Measurements from ENCODE around the gene TTF1.
A peak's percentile ranks its signal among the peaks of the same experiment; 100 is the strongest.
"Not testable (repeated sequence)": the region's sequence is repeated elsewhere in the genome, so short reads cannot be mapped to it uniquely, and the experiment has no call there.

TTF1 gene

GRCh38 chr9:132384376-132384775 is 22.3 kb downstream of the TTF1 start:
- Mint-ChIP-seq H3K27me3 (ENCODE audit: low read depth, poor library complexity) (no peaks in the 10 kb centered on the region), H3K36me3 (ENCODE audit: low read depth) (peaks cover 54% of the 10 kb centered on the region), H3K9me3 (no peaks in the 10 kb centered on the region), H3K4me3 (no peak overlapping the region), H3K4me1 (no peaks in the 10 kb centered on the region), H3K27ac (no peak overlapping the region)
- no peak for TF ChIP-seq CTCF (IDR thresholded peaks at IDR 0.05)
- DNase-seq: no peak

GRCh38 chr9:132383462-132383883 is 23.2 kb downstream of the TTF1 start:
- peaks cover 52% of the 10 kb centered on the region for H3K36me3 Mint-ChIP-seq (ENCODE audit: low read depth)
- H3K9me3 Mint-ChIP-seq: no peaks in the 10 kb centered on the region
- H3K4me3 Mint-ChIP-seq: no peak overlapping the region
- no peak for TF ChIP-seq CTCF (IDR thresholded peaks at IDR 0.05)
- H3K27me3 Mint-ChIP-seq (ENCODE audit: low read depth, poor library complexity): no peaks in the 10 kb centered on the region
- no peaks in the 10 kb centered on the region for H3K4me1 Mint-ChIP-seq
- no peak for DNase-seq
- H3K27ac Mint-ChIP-seq: no peak overlapping the region

- Mint-ChIP-seq H3K9me3 (no peaks in the 10 kb centered on the region), H3K4me3 (no peak overlapping the region), H3K27me3 (ENCODE audit: low read depth, poor library complexity) (no peaks in the 10 kb centered on the region), H3K4me1 (no peaks in the 10 kb centered on the region), H3K27ac (peak overlapping the region; percentile 77), H3K36me3 (ENCODE audit: low read depth) (peaks cover 41% of the 10 kb centered on the region)
- TF ChIP-seq CTCF (IDR thresholded peaks at IDR 0.05): no peak
- no peak for DNase-seq
These were observed 24.6 kb downstream of the TTF1 start for GRCh38 chr9:132381966-132382541.

- not testable (repeated sequence) for H3K4me1 Mint-ChIP-seq; H3K27me3 Mint-ChIP-seq (ENCODE audit: low read depth, poor library complexity); H3K4me3 Mint-ChIP-seq; DNase-seq; H3K9me3 Mint-ChIP-seq; H3K27ac Mint-ChIP-seq
- H3K36me3 Mint-ChIP-seq (ENCODE audit: low read depth): peaks cover 16% of the 10 kb centered on the region
These were observed 28.2 kb downstream of the TTF1 start for GRCh38 chr9:132378416-132378815.

GRCh38 chr9:132377769-132378168 is 28.9 kb downstream of the TTF1 start:
- not testable (repeated sequence) for H3K27ac Mint-ChIP-seq; H3K27me3 Mint-ChIP-seq (ENCODE audit: low read depth, poor library complexity); H3K9me3 Mint-ChIP-seq; H3K4me1 Mint-ChIP-seq; DNase-seq; H3K4me3 Mint-ChIP-seq
- H3K36me3 Mint-ChIP-seq (ENCODE audit: low read depth): peaks cover 11% of the 10 kb centered on the region

- peaks cover 5% of the 10 kb centered on the region for H3K27me3 Mint-ChIP-seq (ENCODE audit: low read depth, poor library complexity)
- no peak for TF ChIP-seq CTCF (IDR thresholded peaks at IDR 0.05)
- no peak for DNase-seq
- no peak overlapping the region for H3K4me3 Mint-ChIP-seq
- H3K4me1 Mint-ChIP-seq: peaks cover 32% of the 10 kb centered on the region
- H3K27ac Mint-ChIP-seq: no peak overlapping the region
- no peaks in the 10 kb centered on the region for H3K36me3 Mint-ChIP-seq (ENCODE audit: low read depth)
- H3K9me3 Mint-ChIP-seq: no peaks in the 10 kb centered on the region
These were observed 34.2 kb downstream of the TTF1 start for GRCh38 chr9:132372177-132373095.
